Measurements from ENCODE around the gene HOXD3. TPM values are rescaled to one million over a fixed set of nuclear protein-coding genes. Genes with fewer than 3 reads are reported as not detected.

The HOXD3 gene
- total and polyA plus RNA-seq, 2 of the 8 experiments (the other 6 are each of a cell fraction or from before 2014, with no cell fraction given) = not detected

GRCh38 chr2:176199902-176200301 lies 42.8 kb downstream of the HOXD3 start:
- H4K20me1 ChIP-seq (replicated peaks in 1 of 2; ENCODE audit: control insufficient read depth in 1 of 2, insufficient read depth in 2 of 2, low read length in 2 of 2) = no peaks in the 10 kb centered on the region
- no peaks in the 10 kb centered on the region for H3K23me2 ChIP-seq (ENCODE audit: low read depth, low read length)
- H3K79me2 ChIP-seq (ENCODE audit: control insufficient read depth in 1 of 2, insufficient read depth in 2 of 2, low read length in 2 of 2) = no peaks in the 10 kb centered on the region
- TF ChIP-seq SP1 (IDR thresholded peaks at IDR 0.05; ENCODE audit: low read depth, low read length) (no peak), KDM1A (IDR thresholded peaks at IDR 0.05; ENCODE audit: borderline replicate concordance, low read length) (no peak), KDM4A (IDR thresholded peaks at IDR 0.05; ENCODE audit: low read depth, low read length, severe bottlenecking) (no peak), ATF3 (IDR thresholded peaks at IDR 0.05; ENCODE audit: insufficient read depth, low read depth, low read length) (no peak), EZH2 (IDR thresholded peaks at IDR 0.05; ENCODE audit: low read depth, low read length, severe bottlenecking) (no peak), TBP (IDR thresholded peaks at IDR 0.05; ENCODE audit: low read depth, low read length) (no peak), MAFK (IDR thresholded peaks at IDR 0.05; ENCODE audit: low read depth, low read length) (no peak), NANOG (IDR thresholded peaks at IDR 0.05; ENCODE audit: insufficient read depth, low read depth, low read length, poor library complexity, severe bottlenecking) (no peak), ASH2L (IDR thresholded peaks at IDR 0.05; ENCODE audit: low read length) (no peak)
- no peak overlapping the region for H3K27ac ChIP-seq (ENCODE audit: low read depth, low read length)
- H3K9me3 ChIP-seq (ENCODE audit: insufficient read depth in 2 of 2, low read depth in 1 of 2, low read length in 1 of 2) = no peaks in the 10 kb centered on the region
- no peak overlapping the region for H2BK20ac ChIP-seq (ENCODE audit: low read length)
- H3K79me1 ChIP-seq (ENCODE audit: low read depth, low read length) = no peaks in the 10 kb centered on the region
- H3K36me3 ChIP-seq (ENCODE audit: control insufficient read depth in 2 of 4, insufficient read depth in 4 of 4, low read length in 3 of 4) = no peaks in the 10 kb centered on the region
- no peak overlapping the region for H4K8ac ChIP-seq (ENCODE audit: extremely low read depth, insufficient read depth, low read length)
- H3K4ac ChIP-seq (replicated peaks; ENCODE audit: insufficient read length, low read depth, low read length) = no peak overlapping the region
- H3K9ac ChIP-seq (replicated peaks in 1 of 4; ENCODE audit: extremely low read depth in 1 of 4, low read depth in 3 of 4, low read length in 3 of 4) = no peak overlapping the region
- no peak overlapping the region for H2AFZ ChIP-seq (ENCODE audit: low read length)
- ChIA-PET CTCF (ENCODE audit: partially characterized antibody) (interaction anchor here (0.8 to 1.3 kb wide), 4 partner anchors 15 to 454 kb away, joined by 3 to 4 read pairs (median 3); no protein-coding TSS in a partner anchor), POLR2A (ENCODE audit: partially characterized antibody) (no interaction called here)
- H2AK5ac ChIP-seq (ENCODE audit: low read depth, low read length) = no peak overlapping the region
- H2BK120ac ChIP-seq (replicated peaks; ENCODE audit: low read depth, low read length) = no peak overlapping the region
- DNase-seq (ENCODE audit: low read depth in 1 of 2, low spot score in 2 of 2) (no peak), FAIRE-seq (no peak)
- H2BK15ac ChIP-seq (ENCODE audit: low read length) = no peak overlapping the region
- no peak overlapping the region for H3K4me2 ChIP-seq (ENCODE audit: insufficient read depth in 1 of 2, low read depth in 2 of 2, low read length in 2 of 2)
- no peak overlapping the region for H4K91ac ChIP-seq (replicated peaks; ENCODE audit: insufficient read length, low read length)
- H3K18ac ChIP-seq (ENCODE audit: extremely low read depth, low read length) = no peak overlapping the region
- H2BK12ac ChIP-seq (ENCODE audit: low read depth, low read length) = no peak overlapping the region
- H3K4me1 ChIP-seq (replicated peaks in 1 of 4; ENCODE audit: control insufficient read depth in 3 of 4, insufficient read depth in 4 of 4, low read length in 3 of 4) = no peaks in the 10 kb centered on the region
- no peak overlapping the region for H4K5ac ChIP-seq (ENCODE audit: insufficient read length, low read depth, low read length)
- no peak overlapping the region for H3K23ac ChIP-seq (ENCODE audit: insufficient read length)
- no peak overlapping the region for H3K56ac ChIP-seq (replicated peaks; ENCODE audit: insufficient read length, low read depth, low read length)
- H3K14ac ChIP-seq (ENCODE audit: insufficient read length) = no peak overlapping the region
- no peak overlapping the region for H2BK5ac ChIP-seq (ENCODE audit: low read depth, low read length)
- no peak overlapping the region for H3K4me3 ChIP-seq (ENCODE audit: extremely low read depth in 1 of 4, insufficient read depth in 2 of 4, low read depth in 3 of 4, low read length in 4 of 4)
- peaks cover 2 to 9% (median 3%) of the 10 kb centered on the region in 4 experiments for H3K27me3 ChIP-seq (replicated peaks in 1 of 4; ENCODE audit: control insufficient read depth in 3 of 4, extremely low read depth in 1 of 4, insufficient read depth in 3 of 4, low read length in 3 of 4)
